Activated gamma-delta T cell (primary cell): ENCODE measurements around the gene TC2N.
"Not testable (repeated sequence)": the region's sequence is repeated elsewhere in the genome, so short reads cannot be mapped to it uniquely, and the experiment has no call there.

ENCODE experiments used
- DNase-seq: peaks from one replicate; lab custom pipeline; 2025; lab: John Stamatoyannopoulos, UW

Gene TC2N

DNA sequence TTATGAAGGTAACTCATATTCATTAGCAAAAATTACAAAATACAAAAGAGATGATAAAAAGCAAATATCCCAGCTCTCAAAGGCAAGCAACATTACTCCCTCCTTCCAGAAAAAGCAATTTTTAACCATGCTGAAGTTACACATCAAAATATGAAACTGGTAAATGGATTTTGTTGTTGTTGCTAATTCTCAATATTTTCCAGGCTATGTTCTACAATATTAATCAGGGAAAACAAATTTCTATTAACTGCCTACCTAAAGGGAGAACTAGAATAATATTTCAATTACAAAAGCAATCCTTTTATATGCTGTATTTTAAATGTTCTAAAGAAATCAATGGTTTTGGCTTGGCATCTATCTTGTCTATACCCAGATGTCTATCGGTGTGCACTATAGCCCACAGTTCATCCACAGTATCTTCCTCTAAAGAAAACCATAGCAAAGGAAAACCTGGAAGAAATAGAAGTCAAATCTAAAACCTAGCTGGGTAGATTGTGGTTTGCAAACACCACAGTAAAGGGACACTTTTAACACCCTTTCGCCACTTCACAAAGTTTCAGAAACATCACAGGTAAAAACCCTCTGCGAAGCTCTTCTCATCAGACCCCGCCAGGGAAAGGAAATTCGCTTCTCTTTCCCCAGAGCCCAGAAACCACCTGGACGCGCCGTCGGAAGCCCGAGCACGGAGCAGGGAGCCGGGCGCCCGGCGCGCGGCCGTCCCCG is 32.0 kb downstream of the TC2N start:
- DNase-seq, result no peak

DNA sequence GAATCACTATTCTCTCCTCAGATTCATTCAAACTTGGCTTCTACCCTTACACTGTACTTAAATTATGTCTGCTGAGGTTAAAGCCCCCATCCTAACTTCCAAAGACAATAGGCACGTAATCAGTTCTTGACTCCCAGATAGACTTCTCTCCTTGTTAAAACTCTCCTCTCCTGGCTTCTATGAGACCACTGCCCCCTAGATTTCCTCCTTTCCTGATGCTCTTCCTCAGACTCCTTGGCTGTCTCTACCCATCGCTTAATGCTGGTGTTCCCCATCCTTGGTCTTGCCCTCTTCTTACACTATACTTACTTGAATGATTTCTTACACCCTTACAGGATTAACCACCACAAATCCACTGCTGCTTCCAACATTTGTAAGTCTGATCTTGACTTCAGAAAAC is 32.8 kb downstream of the TC2N start:
- DNase-seq, result no peak

DNA sequence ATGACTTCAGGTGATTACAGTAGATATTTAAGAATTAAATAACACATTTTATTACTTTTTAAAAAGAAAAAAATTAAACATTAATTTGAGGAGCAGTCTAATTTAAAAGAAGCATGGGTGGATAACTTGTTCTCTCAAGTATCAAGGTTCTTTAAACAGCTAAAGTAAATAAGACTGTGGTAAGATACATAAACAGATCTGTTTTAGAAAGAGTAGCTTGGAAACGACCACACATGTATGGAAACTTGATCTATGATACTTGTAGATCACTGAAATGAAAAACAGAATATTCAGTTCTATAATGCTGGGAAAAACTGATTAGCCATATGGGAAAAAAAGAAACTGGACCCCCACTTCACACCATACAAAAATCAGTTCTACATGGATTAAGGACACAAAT is 36.0 kb downstream of the TC2N start:
- DNase-seq, result no peak

DNA sequence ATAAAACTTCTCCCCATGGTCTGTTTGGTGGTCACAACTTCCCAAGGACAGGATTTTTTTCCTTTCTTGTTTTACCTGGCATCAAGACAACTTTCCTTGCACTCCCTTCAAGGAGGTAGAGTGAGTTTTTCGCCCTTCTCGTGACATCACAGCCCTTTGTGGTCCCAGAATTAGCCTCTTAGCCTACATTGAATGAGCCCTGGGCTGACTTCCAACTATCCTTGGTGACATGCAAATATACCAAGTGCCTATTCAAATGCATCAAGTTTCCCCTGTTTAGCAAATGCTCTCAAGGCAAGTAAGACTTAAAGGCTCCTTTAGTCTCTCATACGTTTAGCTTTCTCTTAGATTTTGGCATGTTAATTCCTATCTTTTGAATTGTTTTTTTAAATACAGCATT is 36.6 kb downstream of the TC2N start:
- DNase-seq, result no peak

DNA sequence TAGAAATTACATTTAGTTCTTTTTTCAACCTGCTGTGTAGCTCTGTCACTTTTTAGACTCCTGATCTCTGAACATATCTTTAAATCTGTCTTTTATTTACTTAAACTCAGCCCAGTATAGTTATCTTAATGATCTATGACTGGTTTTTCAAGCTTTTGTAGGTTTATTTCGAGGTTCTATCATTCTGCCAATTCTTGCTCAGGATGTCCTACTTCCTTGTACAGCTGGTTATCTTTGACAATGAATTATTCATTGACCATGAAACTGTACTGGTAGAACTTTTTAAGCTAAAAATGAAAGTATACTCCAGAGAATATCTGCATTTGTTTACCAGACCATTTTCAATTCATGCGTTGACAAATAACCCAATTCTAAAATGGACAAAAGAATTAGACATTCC is 37.8 kb downstream of the TC2N start:
- no peak for DNase-seq

DNA sequence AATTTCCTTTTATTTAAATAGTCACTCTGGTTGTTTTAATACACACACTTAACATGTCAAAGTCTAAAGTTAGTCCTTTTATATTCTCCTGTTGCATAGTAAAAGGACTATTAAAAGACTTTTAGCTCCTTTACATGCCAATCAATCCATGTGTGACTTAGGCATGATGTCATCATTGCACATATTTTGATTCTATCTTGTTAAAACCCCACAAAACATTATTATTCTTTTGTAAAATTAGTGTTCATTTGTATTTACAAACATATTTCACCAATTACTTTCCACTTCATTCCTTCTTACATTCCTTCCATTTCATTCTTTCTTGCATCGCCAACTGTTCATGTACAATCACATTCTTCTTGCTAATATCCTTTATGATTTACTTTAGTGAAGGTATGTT is 39.6 kb downstream of the TC2N start:
- no peak for DNase-seq

DNA sequence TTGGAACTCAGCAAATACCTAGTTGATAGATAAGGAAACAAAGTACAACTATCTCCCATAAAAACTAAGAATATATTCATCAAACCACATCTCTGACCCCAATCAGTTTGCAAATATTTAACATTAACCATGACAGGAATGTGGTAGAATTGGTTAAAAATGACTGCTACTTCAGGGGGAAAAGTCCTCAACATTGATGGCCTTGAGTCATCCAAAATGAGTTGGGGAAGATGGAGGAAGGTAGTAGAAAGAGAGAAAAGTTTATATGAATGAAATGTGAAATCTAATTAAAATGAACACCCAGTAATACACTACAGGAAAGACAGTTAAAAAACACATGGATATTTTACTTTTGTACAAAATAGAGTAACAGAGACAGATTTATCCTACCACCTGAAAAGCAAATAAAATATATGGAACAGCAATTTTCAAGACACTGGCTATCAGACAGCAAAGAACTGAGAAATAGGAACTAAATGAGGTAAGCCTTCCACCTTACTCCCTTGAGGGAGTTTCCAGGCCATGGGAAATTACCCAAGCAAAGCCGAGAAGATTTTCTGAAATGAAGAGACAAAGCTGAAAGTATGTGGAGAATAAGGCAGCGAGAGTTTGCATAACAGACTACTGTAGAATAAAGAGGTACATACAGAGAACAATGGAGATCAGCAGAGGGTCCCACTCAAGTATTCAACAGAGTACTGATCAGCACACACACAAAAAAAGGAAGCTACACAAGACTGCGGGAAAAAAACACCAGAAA is 49.6 kb downstream of the TC2N start:
- DNase-seq, result no peak

DNA sequence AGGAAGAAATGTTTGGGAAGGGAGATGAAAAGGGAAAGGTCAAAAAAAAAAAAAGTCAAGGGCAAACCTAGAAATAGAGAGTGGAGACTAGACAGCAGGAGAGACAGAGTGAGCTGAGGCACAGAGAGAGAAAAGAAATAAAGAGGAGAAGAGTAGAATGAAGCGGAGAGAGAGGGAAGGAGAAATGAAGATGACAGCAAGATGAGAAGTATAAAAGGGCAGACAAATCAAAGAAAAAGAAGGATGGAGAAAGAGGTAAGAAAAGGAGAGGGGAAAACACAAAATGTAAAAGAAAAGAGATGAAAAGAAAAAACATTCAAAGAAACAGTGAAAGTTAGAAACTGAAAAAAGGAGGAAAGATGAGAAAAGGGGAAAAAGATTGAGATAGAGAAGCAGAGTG is 53.0 kb downstream of the TC2N start:
- DNase-seq, result no peak

DNA sequence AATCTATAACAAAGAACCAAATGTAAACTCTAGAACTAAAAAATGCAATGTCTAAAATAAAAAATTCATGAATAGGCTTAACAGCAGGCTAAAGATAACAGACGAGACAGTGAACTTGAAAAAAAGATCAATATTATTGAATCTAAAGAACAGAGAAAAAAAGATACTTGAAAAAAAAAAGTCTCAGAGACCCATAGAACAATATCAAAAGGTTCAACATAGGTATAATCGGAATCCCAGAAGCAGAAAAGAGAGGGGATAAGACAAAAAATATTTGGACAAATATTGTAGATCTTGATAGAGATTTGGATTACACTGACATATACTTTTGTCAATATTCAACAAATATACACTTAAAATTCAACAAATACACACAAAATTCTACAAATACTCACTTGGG is 56.6 kb downstream of the TC2N start:
- no peak for DNase-seq

DNA sequence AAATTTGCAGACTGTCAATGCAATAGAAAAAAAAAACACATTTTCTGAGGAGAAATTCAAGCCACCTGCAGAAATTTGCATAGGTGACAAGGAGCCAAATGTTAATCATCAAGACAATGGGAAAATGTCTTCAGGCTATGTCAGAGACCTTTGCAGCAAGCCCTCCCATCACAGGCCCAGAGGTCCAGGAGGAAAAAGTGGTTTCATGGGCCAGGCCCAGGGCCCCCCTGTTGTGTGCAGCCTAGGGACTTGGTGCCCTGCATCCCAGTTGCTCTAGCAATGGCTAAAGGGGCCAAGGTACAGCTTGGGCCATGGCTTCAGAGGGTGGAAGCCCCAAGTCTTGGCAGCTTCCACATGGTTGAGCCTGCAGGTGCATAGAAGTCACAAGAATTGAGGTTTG is 60.6 kb downstream of the TC2N start:
- DNase-seq, result no peak

DNA sequence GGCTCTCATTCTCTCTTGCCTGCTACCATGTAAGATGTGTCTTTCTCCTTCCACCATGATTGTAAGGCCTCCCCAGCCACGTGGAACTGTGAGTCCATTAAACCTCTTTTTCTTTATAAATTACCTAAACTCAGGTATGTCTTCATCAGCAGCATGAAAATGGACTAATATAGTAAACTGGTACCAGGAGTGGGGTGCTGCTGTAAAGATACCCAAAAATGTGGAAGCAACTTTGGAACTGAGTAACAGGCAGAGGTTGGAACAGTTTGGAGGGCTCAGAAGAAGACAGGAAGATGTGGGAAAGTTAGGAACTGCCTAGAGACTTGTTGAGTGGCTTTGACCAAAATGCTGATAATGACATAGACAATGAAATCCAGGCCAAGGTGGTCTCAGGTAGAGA is 61.2 kb downstream of the TC2N start:
- not testable (repeated sequence) for DNase-seq

DNA sequence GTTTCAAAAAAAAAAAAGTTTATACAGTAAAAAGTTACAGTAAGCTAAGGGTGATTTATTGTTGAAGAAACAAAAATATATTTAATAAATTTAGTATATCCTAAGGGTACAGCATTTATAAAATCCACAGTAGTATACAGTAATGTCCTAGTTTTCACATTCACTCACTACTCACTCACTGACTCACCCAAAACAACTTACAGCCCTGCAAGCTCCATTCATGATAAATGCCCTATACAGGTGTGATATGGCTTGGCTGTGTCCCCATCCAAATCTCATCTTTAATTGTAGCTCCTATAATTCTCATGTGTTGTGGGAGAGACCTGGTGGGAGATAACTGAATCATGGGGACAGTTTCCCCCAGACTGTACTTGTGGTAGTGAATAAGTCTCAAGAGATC is 61.7 kb downstream of the TC2N start:
- no peak for DNase-seq

DNA sequence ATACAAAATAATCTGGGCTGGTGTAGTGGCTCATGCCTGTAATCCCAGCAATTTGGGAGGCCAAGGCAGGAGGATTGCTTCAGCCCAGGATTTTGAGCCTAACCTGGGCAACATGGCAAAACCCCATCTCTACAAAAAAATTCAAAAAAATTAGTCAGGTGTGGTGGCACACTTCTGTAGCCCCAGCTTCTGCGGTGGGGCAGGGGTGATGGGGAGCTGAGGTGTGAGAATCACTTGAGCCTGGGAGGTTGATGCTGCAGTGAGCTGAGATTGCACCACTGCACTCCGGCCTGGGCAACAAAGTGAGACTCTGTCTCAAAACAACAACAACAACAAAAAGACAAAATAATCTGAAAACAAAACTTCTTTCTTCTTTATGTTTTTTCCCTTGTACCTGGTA is 66.0 kb downstream of the TC2N start:
- no peak for DNase-seq

DNA sequence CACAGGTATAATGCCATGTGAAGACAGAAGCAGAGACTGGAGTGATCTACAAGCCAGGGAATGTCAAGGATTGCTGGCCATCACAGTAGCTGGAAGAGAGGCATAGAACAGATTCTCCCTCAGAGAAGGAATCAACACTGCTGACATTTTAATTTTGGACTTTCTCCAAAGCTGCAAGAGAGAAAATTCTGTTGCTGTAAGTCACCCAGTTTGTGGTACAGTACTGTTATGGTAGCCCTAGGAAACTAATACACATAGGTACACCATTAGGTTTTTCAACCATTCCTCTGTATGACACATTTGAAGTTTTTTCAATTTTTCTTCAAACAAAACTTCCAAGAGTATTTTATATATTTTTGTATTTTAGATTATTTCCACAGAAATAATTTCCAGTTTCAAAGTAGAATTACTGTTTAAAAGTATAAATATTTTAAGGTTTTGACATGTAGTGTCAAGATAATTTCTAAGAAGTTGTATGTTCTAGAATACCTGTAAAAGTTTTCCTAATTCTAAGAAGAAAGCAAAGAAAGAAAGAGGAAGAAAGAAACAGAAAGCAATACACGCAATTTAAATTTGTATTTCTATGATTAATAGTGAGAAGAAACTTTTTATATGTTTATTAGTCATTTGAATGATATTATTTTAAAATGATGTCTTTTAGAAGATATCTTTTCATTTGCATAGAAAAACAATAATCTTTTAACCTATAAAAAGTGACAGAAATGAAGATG is 70.6 kb downstream of the TC2N start:
- DNase-seq, result no peak

DNA sequence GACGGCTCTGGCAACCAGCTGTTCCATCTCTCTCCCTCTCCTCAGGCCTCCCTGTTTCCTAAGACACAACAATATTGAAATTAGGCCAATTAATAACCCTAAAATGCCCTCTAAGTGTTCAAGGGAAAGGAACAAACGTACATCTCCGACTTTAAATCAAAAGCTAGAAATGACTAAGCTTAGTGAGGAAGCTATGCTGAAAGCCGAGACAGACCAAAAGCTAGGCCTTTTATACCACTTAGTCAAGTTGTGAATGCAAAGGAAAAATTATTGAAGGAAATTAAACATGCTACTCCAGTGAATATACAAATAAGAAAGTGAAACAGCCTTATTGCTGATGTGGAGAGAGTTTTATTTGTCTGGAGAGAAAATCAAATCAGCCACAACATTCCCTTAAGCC is 73.6 kb downstream of the TC2N start:
- DNase-seq, result no peak

DNA sequence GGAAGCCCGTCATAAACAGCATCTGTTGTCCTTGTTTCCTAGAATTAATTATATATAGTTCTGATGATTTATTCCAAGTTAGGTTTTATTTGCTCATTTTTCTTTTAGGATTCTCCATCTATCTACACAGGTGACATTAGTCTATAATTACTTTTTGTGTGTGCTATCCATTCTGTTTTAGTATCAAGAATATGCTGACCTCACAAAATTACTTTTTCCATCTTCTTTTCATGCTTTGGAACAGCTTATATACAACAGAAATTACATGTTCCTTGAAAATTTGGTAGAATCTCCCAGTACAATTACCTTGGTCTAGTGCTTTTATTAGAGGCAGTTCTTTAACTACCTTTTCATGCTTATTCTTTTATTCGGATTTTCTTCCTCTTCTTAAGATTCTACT is 81.1 kb downstream of the TC2N start:
- no peak for DNase-seq

DNA sequence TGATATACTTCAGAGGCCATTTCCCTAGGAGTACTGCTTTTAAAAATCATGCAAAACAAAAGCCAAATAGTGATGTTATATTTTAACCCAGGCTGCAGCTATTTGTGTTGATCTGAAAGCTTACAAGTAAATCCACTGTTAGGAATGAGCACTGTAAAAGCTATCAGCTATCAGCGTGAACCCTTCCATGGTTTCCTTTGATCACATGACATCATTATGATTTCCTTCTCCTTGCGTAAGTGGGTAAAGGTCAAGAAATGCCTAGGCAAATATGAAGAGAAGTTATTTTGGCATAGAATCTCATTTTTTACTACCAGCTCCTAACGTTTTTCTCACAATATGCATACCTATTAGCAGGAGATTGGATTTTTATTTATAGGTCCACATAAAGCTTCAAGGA is 86.9 kb downstream of the TC2N start:
- DNase-seq, result no peak

DNA sequence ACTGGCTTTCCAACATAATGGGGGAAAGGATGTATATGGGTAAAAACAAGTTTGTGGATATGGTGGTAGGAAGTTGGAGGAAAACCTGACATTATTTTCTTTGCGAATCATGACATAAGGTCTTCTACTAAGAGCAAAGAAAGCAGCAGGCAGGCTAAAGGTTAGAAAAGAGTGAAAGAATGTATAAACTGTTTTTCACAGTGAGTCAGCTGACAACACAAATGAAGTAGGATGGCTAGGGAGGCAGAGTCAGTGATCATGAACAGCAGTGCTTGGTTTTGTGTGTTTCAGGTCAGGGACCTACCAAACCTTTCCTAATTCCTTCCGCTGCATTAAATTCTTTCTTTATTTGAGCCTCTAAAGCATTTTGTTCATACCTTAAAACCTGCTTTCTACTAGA is 89.1 kb downstream of the TC2N start:
- DNase-seq, result no peak

DNA sequence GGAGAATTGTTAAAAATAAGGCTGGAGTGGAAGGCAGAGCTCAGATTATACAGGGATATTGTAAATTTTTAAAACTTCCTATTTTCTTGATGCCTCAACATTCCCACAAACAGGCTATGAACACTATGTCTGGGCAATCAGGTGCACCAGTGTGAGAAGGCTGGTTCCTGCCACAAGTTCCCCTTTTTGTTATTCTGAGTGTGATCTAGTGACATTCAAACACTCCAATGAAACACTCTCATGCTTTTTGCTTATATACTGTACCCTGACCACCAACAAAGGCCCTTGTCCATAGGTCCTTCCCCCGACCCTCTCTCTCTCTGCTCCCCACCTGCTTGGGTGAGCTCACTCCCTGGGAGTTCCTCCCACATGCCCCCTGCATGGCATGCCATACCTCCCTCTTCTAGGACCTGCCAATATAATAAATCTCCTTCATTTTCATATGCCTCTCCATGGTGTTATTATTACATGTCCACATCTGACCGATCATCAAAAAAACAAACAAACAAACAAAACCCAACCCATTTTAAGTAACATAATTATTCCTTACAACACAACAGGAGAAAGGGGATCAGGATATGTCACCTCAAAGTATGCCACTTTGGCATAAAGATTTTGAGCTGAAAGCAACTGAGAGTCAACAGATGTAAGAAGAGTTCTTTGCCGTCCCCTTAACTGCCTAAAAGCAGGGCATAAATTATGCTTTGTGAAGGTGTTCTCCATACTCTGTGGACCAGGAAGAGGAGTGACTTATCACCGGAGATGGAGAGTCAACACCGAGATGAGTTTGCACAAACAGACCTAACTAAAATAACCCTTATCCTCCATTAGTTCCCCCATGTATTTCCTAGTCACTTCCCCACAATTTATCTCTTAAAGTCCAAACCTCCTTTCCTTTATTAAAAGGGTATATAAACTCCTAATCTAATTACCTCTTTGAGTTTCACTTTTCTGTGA is 92.9 kb downstream of the TC2N start:
- DNase-seq, result no peak

DNA sequence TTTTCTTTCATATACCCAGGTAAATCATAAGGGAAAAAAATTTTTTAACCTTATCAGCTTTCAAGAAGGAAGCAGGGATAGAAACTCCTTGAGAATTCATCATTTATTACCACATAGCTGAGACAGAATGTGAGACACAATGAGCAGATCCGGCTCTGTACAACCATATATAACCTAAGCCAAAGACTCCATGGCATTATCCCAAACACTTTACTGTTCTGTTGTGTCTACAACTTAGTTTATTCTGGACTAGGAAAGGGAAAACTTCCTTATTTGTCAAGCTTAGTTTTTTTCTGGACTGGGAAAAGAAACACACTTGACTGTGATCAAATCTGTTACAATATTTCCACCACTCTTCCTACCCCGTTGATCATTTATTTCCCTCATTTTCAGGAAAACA is 97.2 kb downstream of the TC2N start:
- no peak for DNase-seq

DNA sequence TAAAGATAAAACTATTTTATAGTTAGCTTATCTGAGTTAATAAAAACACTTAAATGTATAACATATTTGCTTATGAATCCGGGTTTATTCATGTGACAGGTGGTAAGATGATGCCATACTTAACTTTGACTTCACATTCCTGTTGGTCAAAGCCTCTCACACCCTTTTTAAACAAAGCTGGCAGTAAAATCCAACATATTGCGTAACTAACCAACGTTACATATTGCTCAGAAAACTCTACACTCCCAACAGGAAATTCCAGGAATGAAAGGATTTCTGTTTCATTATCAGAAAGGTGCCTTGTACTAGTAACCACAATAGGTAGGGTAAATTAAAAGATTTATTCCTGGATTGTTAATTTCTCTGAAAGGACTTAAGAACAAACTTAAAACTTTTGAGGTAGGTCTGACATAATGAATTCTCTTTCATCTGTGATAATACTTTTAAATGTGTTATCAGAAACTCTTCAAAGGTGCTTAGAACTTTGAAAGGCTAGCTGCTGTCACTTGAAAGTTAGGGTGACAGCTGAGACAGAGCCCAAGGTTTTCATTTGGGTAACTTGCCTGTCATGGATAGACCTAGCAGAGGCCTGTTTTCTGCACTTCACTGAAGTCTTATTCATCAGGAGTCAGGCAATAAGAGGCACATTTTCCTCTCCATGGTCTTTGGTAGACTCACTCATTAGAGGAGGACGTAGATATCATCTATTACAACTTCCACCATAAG is 111.6 kb downstream of the TC2N start:
- DNase-seq, result no peak
